Stimulated activated CD4-positive, alpha-beta T cell treated with anti-CD3 and anti-CD28 coated beads, Interleukin-4, amount 100 ng/mL, for 4 hours (primary cell): Measurements from ENCODE around the gene PNPLA3.

Source experiments
- DNase-seq, 2 experiments: peaks; one replicate each; pipeline ENCODE4 v3.0.0-alpha.2; 2020

Gene PNPLA3

GRCh38 chr22:43925433-43926348 lies 2.1 kb downstream of the PNPLA3 start:
- no peak for DNase-seq

- DNase-seq = no peak
Observed at GRCh38 chr22:43926349-43926710, 2.7 kb downstream of the PNPLA3 start.

GRCh38 chr22:43928468-43928867 lies 4.9 kb downstream of the PNPLA3 start:
- DNase-seq = no peak

- no peak for DNase-seq
Observed at GRCh38 chr22:43928908-43929307, 5.3 kb downstream of the PNPLA3 start.

GRCh38 chr22:43931771-43932170 lies 8.2 kb downstream of the PNPLA3 start:
- no peak for DNase-seq

- DNase-seq = no peak
Observed at GRCh38 chr22:43941449-43941848, 17.8 kb downstream of the PNPLA3 start.

GRCh38 chr22:43944670-43945430 lies 21.2 kb downstream of the PNPLA3 start:
- no peak for DNase-seq

- DNase-seq = peak; percentile 53 to 66
Observed at GRCh38 chr22:43945632-43946383, 22.2 kb downstream of the PNPLA3 start.

GRCh38 chr22:43946384-43946667 lies 22.7 kb downstream of the PNPLA3 start:
- DNase-seq = no peak

- no peak for DNase-seq
Observed at GRCh38 chr22:43948836-43949406, 25.3 kb downstream of the PNPLA3 start.

- DNase-seq = no peak
Observed at GRCh38 chr22:43951391-43951790, 27.8 kb downstream of the PNPLA3 start.

- no peak for DNase-seq
Observed at GRCh38 chr22:43951966-43952365, 28.4 kb downstream of the PNPLA3 start.

- no peak for DNase-seq
Observed at GRCh38 chr22:43953988-43954785, 30.6 kb downstream of the PNPLA3 start.

GRCh38 chr22:43955040-43955882 lies 31.7 kb downstream of the PNPLA3 start, which contains the start of gene SAMM50:
TSS of gene SAMM50 (plus strand) at chr22:43955442. CDS start at chr22:43955578, 136 bp downstream.
- peak; percentile 85 to 90 for DNase-seq

- no peak for DNase-seq
Observed at GRCh38 chr22:43955883-43956782, 32.5 kb downstream of the PNPLA3 start.

GRCh38 chr22:43956805-43957463 lies 33.3 kb downstream of the PNPLA3 start:
- no peak for DNase-seq

GRCh38 chr22:43957871-43958270 lies 34.3 kb downstream of the PNPLA3 start:
- no peak for DNase-seq

GRCh38 chr22:43964314-43964857 lies 40.8 kb downstream of the PNPLA3 start:
- no peak for DNase-seq

- no peak for DNase-seq
Observed at GRCh38 chr22:43967069-43967468, 43.5 kb downstream of the PNPLA3 start.
